Activated CD4-positive, alpha-beta T cell treated with anti-CD3 and anti-CD28 coated beads, Interleukin-2, amount 50 U/mL, for 4 hours (primary cell): ENCODE measurements around the gene DPP4.

Experiments used
- DNase-seq, 2 experiments: peaks; one replicate each; pipeline ENCODE4 v3.0.0-alpha.2; 2020

Gene DPP4

GRCh38 chr2:161947406-161947805, 126.6 kb downstream of the DPP4 start:
- DNase-seq: no peak

GRCh38 chr2:161946489-161947107, 127.4 kb downstream of the DPP4 start:
- no peak for DNase-seq

GRCh38 chr2:161943011-161943410, 131.0 kb downstream of the DPP4 start:
- DNase-seq: no peak
